ENCODE data around the gene MDC1.
"Not testable (repeated sequence)": the region's sequence is repeated elsewhere in the genome, so short reads cannot be mapped to it uniquely, and the experiment has no call there.

MDC1 gene

GRCh38 chr6:30723843-30724741 is 7.0 kb upstream of the MDC1 start:
- not testable (repeated sequence) for DNase-seq (ENCODE audit: low read depth)

GRCh38 chr6:30723159-30723842 is 6.2 kb upstream of the MDC1 start:
- not testable (repeated sequence) for DNase-seq (ENCODE audit: low read depth)

GRCh38 chr6:30722280-30723112 is 5.4 kb upstream of the MDC1 start:
- DNase-seq (ENCODE audit: low read depth) = peak; percentile 81

GRCh38 chr6:30722025-30722279 is 4.9 kb upstream of the MDC1 start:
- not testable (repeated sequence) for DNase-seq (ENCODE audit: low read depth)

- peak; percentile 99 for DNase-seq (ENCODE audit: low read depth)
Observed at GRCh38 chr6:30721198-30722024, 4.3 kb upstream of the MDC1 start.

GRCh38 chr6:30720738-30721197 is 3.7 kb upstream of the MDC1 start:
- no peak for DNase-seq (ENCODE audit: low read depth)

GRCh38 chr6:30719791-30720737 is 3.0 kb upstream of the MDC1 start, which contains the start of gene TUBB:
Gene TUBB (plus strand): TSS chr6:30720352. CDS start chr6:30720507, 155 bp downstream.
- DNase-seq (ENCODE audit: low read depth) = peak; percentile 82

GRCh38 chr6:30719356-30719755 is 2.3 kb upstream of the MDC1 start:
- no peak for DNase-seq (ENCODE audit: low read depth)

- not testable (repeated sequence) for DNase-seq (ENCODE audit: low read depth)
Observed at GRCh38 chr6:30717845-30718720, 1.0 kb upstream of the MDC1 start.

- DNase-seq (ENCODE audit: low read depth) = no peak
Observed at GRCh38 chr6:30716879-30717128, 277 bp downstream of the MDC1 start.

- DNase-seq (ENCODE audit: low read depth) = no peak
Observed at GRCh38 chr6:30714263-30714662, 2.8 kb downstream of the MDC1 start.

GRCh38 chr6:30712441-30712945 is 4.6 kb downstream of the MDC1 start:
- DNase-seq (ENCODE audit: low read depth) = no peak

- no peak for DNase-seq (ENCODE audit: low read depth)
Observed at GRCh38 chr6:30711758-30712380, 5.2 kb downstream of the MDC1 start.

- no peak for DNase-seq (ENCODE audit: low read depth)
Observed at GRCh38 chr6:30709101-30709868, 7.8 kb downstream of the MDC1 start.

GRCh38 chr6:30707281-30707850 is 9.7 kb downstream of the MDC1 start:
- no peak for DNase-seq (ENCODE audit: low read depth)

- DNase-seq (ENCODE audit: low read depth) = no peak
Observed at GRCh38 chr6:30705620-30706019, 11.5 kb downstream of the MDC1 start.

- no peak for DNase-seq (ENCODE audit: low read depth)
Observed at GRCh38 chr6:30703821-30704220, 13.3 kb downstream of the MDC1 start.

GRCh38 chr6:30703011-30703410 is 14.1 kb downstream of the MDC1 start:
- DNase-seq (ENCODE audit: low read depth) = no peak
